CD4-positive, alpha-beta T cell (primary cell): ENCODE results near the gene IFITM5. TPM values are rescaled to one million over a fixed set of nuclear protein-coding genes. Genes with fewer than 3 reads are reported as not detected.
"Not testable (repeated sequence)": the region's sequence is repeated elsewhere in the genome, so short reads cannot be mapped to it uniquely, and the experiment has no call there.

Experiments
- ATAC-seq: fragments of 200-7000 bp; cut with Tn5 transposase; one replicate; pipeline ENCODE4 v1.10.0; 2022; ENCODE audit warnings: mild to moderate bottlenecking; ENCODE audit not compliant: poor library complexity
- CTCF ChIA-PET: fragments of 350-600 bp; sonication (Branson Sonifier 250); formaldehyde crosslinking; loops from one replicate; lab custom pipeline; 2021; ENCODE audit warnings: antibody characterized with exemption, inconsistent platforms; lab: Charles Lee
- POLR2A ChIA-PET: fragments of 350-600 bp; sonication (Branson Sonifier 250); formaldehyde crosslinking; loops from one replicate; lab custom pipeline; 2021; ENCODE audit warnings: antibody characterized with exemption, inconsistent platforms; lab: Charles Lee
- DNase-seq, 14 experiments: peaks; one replicate each; pipeline ENCODE4 v3.0.0-alpha.2; 2013 to 2020; ENCODE audit warnings: mixed read lengths in 2 of 14
- H3K27ac ChIP-seq, 2 donors: one replicate each; pipeline versions ENCODE4 v1.5.1 to v1.7.0; 2013; ENCODE audit warnings: low read length in 2 of 2, low read depth in 1 of 2, mild to moderate bottlenecking in 1 of 2
- H3K27me3 ChIP-seq, 2 experiments: 1 replicate in 1 of 2; 2 replicates in 1 of 2; pipeline versions ENCODE4 v1.6.1 to v1.7.0; 2013; ENCODE audit warnings: low read length in 2 of 2, control low read depth in 1 of 2, mild to moderate bottlenecking in 1 of 2, moderate library complexity in 1 of 2; ENCODE audit not compliant: insufficient read depth in 2 of 2, control insufficient read depth in 1 of 2
- H3K36me3 ChIP-seq: one replicate; pipeline ENCODE4 v1.6.1; 2013; ENCODE audit warnings: low read length, control low read depth; ENCODE audit not compliant: insufficient read depth
- H3K4me1 ChIP-seq: one replicate; pipeline ENCODE4 v1.6.1; 2013; ENCODE audit warnings: low read length, control low read depth; ENCODE audit not compliant: insufficient read depth
- H3K4me3 ChIP-seq: one replicate; pipeline ENCODE4 v1.5.1; 2013; ENCODE audit warnings: mild to moderate bottlenecking, low read length, moderate library complexity
- H3K9me3 ChIP-seq, 2 experiments: 1 replicate in 1 of 2; 2 replicates in 1 of 2; pipeline versions ENCODE4 v1.6.1 to v1.7.0; 2013; ENCODE audit warnings: low read length in 2 of 2, mild to moderate bottlenecking in 2 of 2, control low read depth in 1 of 2, moderate library complexity in 1 of 2; ENCODE audit not compliant: control insufficient read depth in 1 of 2, insufficient read depth in 1 of 2
- H3K27ac Mint-ChIP-seq: one replicate; pipeline ENCODE4 v1.8.0; 2020; ENCODE audit warnings: mixed read lengths
- H3K27me3 Mint-ChIP-seq: one replicate; pipeline ENCODE4 v1.8.0; 2021; ENCODE audit warnings: mixed read lengths
- H3K36me3 Mint-ChIP-seq: one replicate; pipeline ENCODE4 v1.8.0; 2021; ENCODE audit warnings: low read depth, mixed read lengths
- H3K4me1 Mint-ChIP-seq: one replicate; pipeline ENCODE4 v1.8.0; 2021; ENCODE audit warnings: low read depth, mixed read lengths
- H3K4me3 Mint-ChIP-seq: one replicate; pipeline ENCODE4 v1.8.0; 2020; ENCODE audit warnings: mild to moderate bottlenecking, mixed read lengths
- H3K9me3 Mint-ChIP-seq: one replicate; pipeline ENCODE4 v1.8.0; 2020; ENCODE audit warnings: mixed read lengths
- intact Hi-C, 2 experiments: fragments of 100-400 bp; cut with DNase I in 1 of 2; cut with micrococcal nuclease in 1 of 2; formaldehyde crosslinking; loops; one replicate each; pipeline versions ENCODE4 v1.15.1 to v1.9.0; 2023 to 2025; cut with DNase I, micrococcal nuclease
- total RNA-seq, 174 experiments: library from RNA in 2 of 174; stranded (reverse) in 2 of 174; gene quantifications; one replicate each; pipeline ENCODE4 v1.2.3 and lab custom pipeline; 2021 to 2026
- TF ChIP-seq, protein P1 (sequence below): fragments of 200-600 bp; IDR thresholded peaks from one replicate; pipeline ENCODE4 v1.8.0; 2022; ENCODE audit warnings: antibody characterized with exemption, mild to moderate bottlenecking

IFITM5 gene
- total RNA-seq, 2 experiments from 2014 or later, result not detected

DNA sequence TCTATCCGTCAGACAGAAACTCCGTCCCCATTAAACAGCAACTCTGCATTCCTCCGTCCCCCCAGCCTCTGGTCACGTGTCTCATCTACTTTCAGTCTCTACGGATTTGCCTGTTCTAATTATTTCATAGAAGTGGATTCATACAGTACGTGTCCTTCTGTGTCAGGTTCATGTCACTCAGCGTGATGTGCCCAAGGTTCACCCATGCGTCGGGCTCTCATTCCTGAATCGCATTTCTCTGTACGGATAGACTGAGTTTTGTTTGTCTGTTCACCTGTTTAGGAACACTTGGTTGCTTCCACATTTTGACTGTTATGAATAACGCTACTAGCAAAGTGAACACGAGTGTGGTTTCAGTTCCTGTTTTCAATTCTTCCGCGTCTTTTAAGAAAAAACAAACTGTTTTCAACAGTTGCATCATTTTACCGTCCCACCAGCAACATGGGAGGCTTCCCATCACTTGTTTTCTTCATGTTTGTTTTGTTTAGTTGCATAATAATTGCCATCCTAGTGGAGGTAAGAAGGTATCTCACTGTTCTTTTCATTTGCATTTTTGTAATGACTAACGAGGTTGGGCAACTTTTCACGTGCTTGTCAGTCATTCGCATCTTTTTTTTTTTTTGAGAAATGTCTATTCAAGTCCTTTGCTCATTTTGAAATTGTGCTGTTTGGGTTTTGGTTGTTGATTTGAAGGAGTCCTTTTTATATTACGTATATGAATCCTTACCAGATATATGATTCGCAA lies 30.0 kb downstream of the IFITM5 start:
- DNase-seq (peak in 12 of 14 experiments; percentile 29 to 89 (median 51)), ATAC-seq (peak; percentile 76)
- H3K9me3 Mint-ChIP-seq, result no peaks in the 10 kb centered on the region
- CTCF ChIA-PET, result interaction anchor here (1.0 to 3.9 kb wide), 3 partner anchors 18 to 35 kb away, joined by 4 to 22 read pairs (median 4); no protein-coding TSS in a partner anchor
- POLR2A ChIA-PET, result interaction anchor here (0.8 to 8.2 kb wide), 17 partner anchors 12 to 307 kb away, joined by 3 to 185 read pairs (median 12); partner anchors contain the start of genes BET1L, NLRP6, PGGHG and PHRF1
- H3K4me3 ChIP-seq, result peak overlapping the region; percentile 56
- no peaks in the 10 kb centered on the region for H3K27me3 ChIP-seq
- peak overlapping the region; percentile 74 to 84 for H3K27ac ChIP-seq
- intact Hi-C loops, result loop anchor here (1.0 to 5.0 kb wide), 6 partner anchors 18 to 62 kb away; partner anchors contain the start of genes BET1L (in 1 of the 2), IFITM2 (in 1 of the 2) and RIC8A (in 1 of the 2)
- H3K27me3 Mint-ChIP-seq, result no peaks in the 10 kb centered on the region
- peak overlapping the region; percentile 91 for H3K4me3 Mint-ChIP-seq
- H3K27ac Mint-ChIP-seq, result peak overlapping the region; percentile 94
- H3K4me1 Mint-ChIP-seq, result peaks cover 33% of the 10 kb centered on the region
- peaks cover 34% of the 10 kb centered on the region for H3K4me1 ChIP-seq
- TF ChIP-seq, protein P1, sequence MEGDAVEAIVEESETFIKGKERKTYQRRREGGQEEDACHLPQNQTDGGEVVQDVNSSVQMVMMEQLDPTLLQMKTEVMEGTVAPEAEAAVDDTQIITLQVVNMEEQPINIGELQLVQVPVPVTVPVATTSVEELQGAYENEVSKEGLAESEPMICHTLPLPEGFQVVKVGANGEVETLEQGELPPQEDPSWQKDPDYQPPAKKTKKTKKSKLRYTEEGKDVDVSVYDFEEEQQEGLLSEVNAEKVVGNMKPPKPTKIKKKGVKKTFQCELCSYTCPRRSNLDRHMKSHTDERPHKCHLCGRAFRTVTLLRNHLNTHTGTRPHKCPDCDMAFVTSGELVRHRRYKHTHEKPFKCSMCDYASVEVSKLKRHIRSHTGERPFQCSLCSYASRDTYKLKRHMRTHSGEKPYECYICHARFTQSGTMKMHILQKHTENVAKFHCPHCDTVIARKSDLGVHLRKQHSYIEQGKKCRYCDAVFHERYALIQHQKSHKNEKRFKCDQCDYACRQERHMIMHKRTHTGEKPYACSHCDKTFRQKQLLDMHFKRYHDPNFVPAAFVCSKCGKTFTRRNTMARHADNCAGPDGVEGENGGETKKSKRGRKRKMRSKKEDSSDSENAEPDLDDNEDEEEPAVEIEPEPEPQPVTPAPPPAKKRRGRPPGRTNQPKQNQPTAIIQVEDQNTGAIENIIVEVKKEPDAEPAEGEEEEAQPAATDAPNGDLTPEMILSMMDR, result no peak
- peaks cover 0 to 5% of the 10 kb centered on the region in 2 experiments for H3K9me3 ChIP-seq
- peaks cover 3% of the 10 kb centered on the region for H3K36me3 Mint-ChIP-seq
- H3K36me3 ChIP-seq, result no peaks in the 10 kb centered on the region

DNA sequence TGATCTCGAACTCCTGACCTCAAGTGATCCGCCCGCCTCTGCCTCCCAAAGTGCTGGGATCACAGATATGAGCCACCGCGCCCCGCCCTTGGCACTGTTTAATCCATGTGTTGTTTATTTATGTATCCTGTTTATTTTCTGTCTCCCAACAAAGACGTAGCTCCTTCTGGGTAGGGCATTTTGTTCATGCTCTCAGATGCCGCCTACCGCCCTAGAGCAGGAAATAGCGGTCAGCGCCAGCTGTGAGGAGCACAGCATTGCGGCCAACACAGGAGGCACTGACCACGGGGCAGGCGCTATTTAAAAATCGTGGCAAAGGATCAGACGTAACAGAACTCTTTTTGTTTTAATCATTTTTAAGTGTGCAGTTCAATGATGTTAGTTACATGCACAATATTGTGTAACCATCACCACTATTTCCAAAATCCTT lies 30.6 kb downstream of the IFITM5 start:
- peak in 10 of 14 experiments; percentile 36 to 84 (median 52) for DNase-seq
- Histone ChIP-seq H3K4me3 (peak overlapping the region; percentile 56), H3K27ac (peak overlapping the region; percentile 74 to 84), H3K4me1 (peaks cover 34% of the 10 kb centered on the region)
- ChIA-PET POLR2A (interaction anchor here (0.8 to 8.2 kb wide), 20 partner anchors 12 to 307 kb away, joined by 3 to 185 read pairs (median 12); partner anchors contain the start of genes BET1L, HRAS, NLRP6 and PGGHG), CTCF (interaction anchor here (1.2 to 3.9 kb wide), 3 partner anchors 18 to 36 kb away, joined by 3 to 22 read pairs (median 4); partner anchors contain the start of gene PSMD13)
- Mint-ChIP-seq H3K4me3 (peak overlapping the region; percentile 91), H3K4me1 (peaks cover 33% of the 10 kb centered on the region), H3K27ac (peak overlapping the region; percentile 94)
- not testable (repeated sequence) for H3K36me3 ChIP-seq, H3K9me3 Mint-ChIP-seq, H3K27me3 ChIP-seq, H3K27me3 Mint-ChIP-seq, H3K9me3 ChIP-seq, H3K36me3 Mint-ChIP-seq
- intact Hi-C loops, result loop anchor here (1.0 to 5.0 kb wide), 6 partner anchors 18 to 61 kb away; partner anchors contain the start of genes BET1L (in 1 of the 2), IFITM2 (in 1 of the 2) and RIC8A (in 1 of the 2)
- ATAC-seq, result peak; percentile 32

DNA sequence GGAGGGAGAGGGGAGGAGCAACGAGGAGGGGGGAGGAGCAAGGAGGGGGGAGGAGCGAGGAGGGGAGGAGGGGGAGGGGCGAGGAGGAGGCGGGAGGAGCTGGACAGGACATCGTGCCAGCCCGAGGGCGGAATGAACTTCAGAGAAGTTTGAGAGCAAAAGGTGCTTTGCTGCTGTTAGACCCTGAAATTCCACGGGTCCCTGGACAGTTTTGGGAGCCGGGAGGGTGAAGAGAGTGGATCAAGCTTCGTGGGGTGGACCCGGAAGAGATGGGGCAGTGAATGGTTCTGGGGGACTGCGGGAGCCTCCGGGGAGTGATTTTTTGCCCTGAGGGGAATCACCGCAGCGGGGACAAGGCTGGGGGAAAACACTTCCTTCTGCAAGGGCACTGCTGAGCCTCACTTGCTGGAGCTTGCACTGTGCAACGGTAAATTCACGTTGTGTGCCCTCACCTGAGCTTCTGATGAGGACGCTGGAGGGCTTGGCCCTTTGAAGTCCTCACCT lies 31.8 kb downstream of the IFITM5 start:
- DNase-seq, result peak in 12 of 14 experiments; percentile 40 to 82 (median 58)
- intact Hi-C loops, result loop anchor here (1.0 to 5.0 kb wide), 3 partner anchors 29 to 60 kb away; partner anchors contain the start of genes BET1L (in 1 of the 2), IFITM2 (in 1 of the 2) and RIC8A (in 1 of the 2)
- Histone ChIP-seq H3K9me3 (peaks cover 0 to 5% of the 10 kb centered on the region in 2 experiments), H3K36me3 (no peaks in the 10 kb centered on the region), H3K4me3 (peak overlapping the region; percentile 56), H3K27me3 (no peaks in the 10 kb centered on the region), H3K27ac (peak overlapping the region; percentile 74 to 84), H3K4me1 (peaks cover 34% of the 10 kb centered on the region)
- ATAC-seq, result peak; percentile 30
- ChIA-PET CTCF (interaction anchor here (1.2 to 3.9 kb wide), 5 partner anchors 17 to 181 kb away, joined by 3 to 22 read pairs (median 3); partner anchors contain the start of gene PSMD13), POLR2A (interaction anchor here (0.8 to 8.2 kb wide), 22 partner anchors 13 to 268 kb away, joined by 3 to 185 read pairs (median 12); partner anchors contain the start of genes BET1L, HRAS, IFITM2 and NLRP6)
- Mint-ChIP-seq H3K4me3 (peak overlapping the region; percentile 91), H3K27me3 (no peaks in the 10 kb centered on the region), H3K4me1 (peaks cover 33% of the 10 kb centered on the region), H3K27ac (peak overlapping the region; percentile 94), H3K36me3 (peaks cover 3% of the 10 kb centered on the region), H3K9me3 (no peaks in the 10 kb centered on the region)
- TF ChIP-seq, protein P1, result no peak
